Tibial nerve (tissue), 3 donors: ENCODE measurements around the gene PDLIM5.
"Not testable (repeated sequence)": the region's sequence is repeated elsewhere in the genome, so short reads cannot be mapped to it uniquely, and the experiment has no call there.

Source experiments
- POLR2A ChIP-seq, 2 donors: fragments of 450-650 bp; IDR thresholded peaks; one replicate each; pipeline ENCODE4 v1.6.1; 2017; ENCODE audit warnings: antibody characterized with exemption in 2 of 2, mild to moderate bottlenecking in 2 of 2, moderate library complexity in 2 of 2
- TF ChIP-seq, protein P1 (sequence below), 5 experiments: fragments of 200-600 bp in 3 of 5; fragments of 450-650 bp in 2 of 5; sonication (generic) in 3 of 5; IDR thresholded peaks; one replicate each; pipeline ENCODE4 v1.5.1; 2016 to 2019; ENCODE audit warnings: antibody characterized with exemption in 5 of 5, mild to moderate bottlenecking in 3 of 5, moderate library complexity in 2 of 5

DNA sequence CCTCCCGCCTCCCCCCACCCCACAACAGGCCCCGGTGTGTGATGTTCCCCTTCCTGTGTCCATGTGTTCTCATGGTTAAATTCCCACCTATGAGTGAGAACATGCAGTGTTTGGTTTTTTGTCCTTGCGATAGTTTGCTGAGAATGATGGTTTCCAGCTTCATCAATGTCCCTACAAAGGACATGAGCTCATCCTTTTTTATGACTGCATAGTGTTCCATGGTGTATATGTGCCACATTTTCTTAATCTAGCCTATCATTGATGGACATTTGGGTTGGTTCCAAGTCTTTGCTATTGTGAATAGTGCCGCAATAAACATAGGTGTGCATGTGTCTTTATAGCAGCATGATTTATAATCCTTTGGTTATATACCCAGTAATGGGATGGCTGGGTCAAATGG lies 104.3 kb downstream of the PDLIM5 start:
- TF ChIP-seq, protein P1, sequence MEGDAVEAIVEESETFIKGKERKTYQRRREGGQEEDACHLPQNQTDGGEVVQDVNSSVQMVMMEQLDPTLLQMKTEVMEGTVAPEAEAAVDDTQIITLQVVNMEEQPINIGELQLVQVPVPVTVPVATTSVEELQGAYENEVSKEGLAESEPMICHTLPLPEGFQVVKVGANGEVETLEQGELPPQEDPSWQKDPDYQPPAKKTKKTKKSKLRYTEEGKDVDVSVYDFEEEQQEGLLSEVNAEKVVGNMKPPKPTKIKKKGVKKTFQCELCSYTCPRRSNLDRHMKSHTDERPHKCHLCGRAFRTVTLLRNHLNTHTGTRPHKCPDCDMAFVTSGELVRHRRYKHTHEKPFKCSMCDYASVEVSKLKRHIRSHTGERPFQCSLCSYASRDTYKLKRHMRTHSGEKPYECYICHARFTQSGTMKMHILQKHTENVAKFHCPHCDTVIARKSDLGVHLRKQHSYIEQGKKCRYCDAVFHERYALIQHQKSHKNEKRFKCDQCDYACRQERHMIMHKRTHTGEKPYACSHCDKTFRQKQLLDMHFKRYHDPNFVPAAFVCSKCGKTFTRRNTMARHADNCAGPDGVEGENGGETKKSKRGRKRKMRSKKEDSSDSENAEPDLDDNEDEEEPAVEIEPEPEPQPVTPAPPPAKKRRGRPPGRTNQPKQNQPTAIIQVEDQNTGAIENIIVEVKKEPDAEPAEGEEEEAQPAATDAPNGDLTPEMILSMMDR (IDR thresholded peaks at IDR 0.05) = not testable (repeated sequence)
- not testable (repeated sequence) for TF ChIP-seq POLR2A (IDR thresholded peaks at IDR 0.05)
